ENCODE data around the gene DRC3.

The DRC3 gene

GRCh38 chr17:18015593-18015992 lies 42.9 kb downstream of the DRC3 start:
- FAIRE-seq (peak; percentile 31), DNase-seq (ENCODE audit: insufficient read length, low spot score) (no peak)

GRCh38 chr17:18016426-18016825 lies 43.8 kb downstream of the DRC3 start:
- FAIRE-seq (no peak), DNase-seq (ENCODE audit: insufficient read length, low spot score) (no peak)

GRCh38 chr17:18017958-18018357 lies 45.3 kb downstream of the DRC3 start:
- no peak for DNase-seq (ENCODE audit: insufficient read length, low spot score)
- FAIRE-seq: no peak

GRCh38 chr17:18018411-18018921 lies 45.8 kb downstream of the DRC3 start:
- DNase-seq (ENCODE audit: insufficient read length, low spot score) (no peak), FAIRE-seq (no peak)

GRCh38 chr17:18019838-18020154 lies 47.1 kb downstream of the DRC3 start:
- FAIRE-seq (no peak), DNase-seq (ENCODE audit: insufficient read length, low spot score) (no peak)

GRCh38 chr17:18020971-18021370 lies 48.3 kb downstream of the DRC3 start:
- FAIRE-seq (peak; percentile 16), DNase-seq (ENCODE audit: insufficient read length, low spot score) (no peak)

- DNase-seq (ENCODE audit: insufficient read length, low spot score) (no peak), FAIRE-seq (no peak)
Measured at GRCh38 chr17:18021372-18021771, 48.7 kb downstream of the DRC3 start.

- FAIRE-seq: peak; percentile 86
- no peak for DNase-seq (ENCODE audit: insufficient read length, low spot score)
Measured at GRCh38 chr17:18025241-18025944, 52.7 kb downstream of the DRC3 start.

- DNase-seq (ENCODE audit: insufficient read length, low spot score) (no peak), FAIRE-seq (no peak)
Measured at GRCh38 chr17:18025945-18026776, 53.5 kb downstream of the DRC3 start.

GRCh38 chr17:18027280-18027679 lies 54.6 kb downstream of the DRC3 start:
- DNase-seq (ENCODE audit: insufficient read length, low spot score) (no peak), FAIRE-seq (peak; percentile 46)

GRCh38 chr17:18028114-18028951 lies 55.7 kb downstream of the DRC3 start:
- FAIRE-seq (peak; percentile 33), DNase-seq (ENCODE audit: insufficient read length, low spot score) (no peak)

- no peak for FAIRE-seq
Measured at GRCh38 chr17:18028952-18029540, 56.4 kb downstream of the DRC3 start.

GRCh38 chr17:18031955-18032354 lies 59.3 kb downstream of the DRC3 start:
- FAIRE-seq: no peak
- DNase-seq (ENCODE audit: insufficient read length, low spot score): no peak

More at GRCh38 chr17:18028952-18029540, 56.4 kb downstream of the DRC3 start:
- DNase-seq (ENCODE audit: insufficient read length, low spot score): no peak

GRCh38 chr17:18033442-18034099 lies 60.9 kb downstream of the DRC3 start:
- DNase-seq (ENCODE audit: insufficient read length, low spot score): peak; percentile 95
- peak; percentile 59 for FAIRE-seq

GRCh38 chr17:18035704-18036103 lies 63.0 kb downstream of the DRC3 start:
- FAIRE-seq: no peak
- no peak for DNase-seq (ENCODE audit: insufficient read length, low spot score)

- DNase-seq (ENCODE audit: insufficient read length, low spot score) (no peak), FAIRE-seq (no peak)
Measured at GRCh38 chr17:18037486-18037885, 64.8 kb downstream of the DRC3 start.

GRCh38 chr17:18038149-18038850 lies 65.6 kb downstream of the DRC3 start:
- FAIRE-seq (no peak), DNase-seq (ENCODE audit: insufficient read length, low spot score) (no peak)

- DNase-seq (ENCODE audit: insufficient read length, low spot score) (peak; percentile 99), FAIRE-seq (peak; percentile 100)
Measured at GRCh38 chr17:18038861-18039534, 66.3 kb downstream of the DRC3 start, which contains the start of the genes ATPAF2 and GID4. Gene ATPAF2 (minus strand): TSS chr17:18039168. CDS start chr17:18039013, 155 bp downstream. Gene GID4 (plus strand): TSS chr17:18039408. CDS start chr17:18039465, 57 bp downstream.
